NCI-H1105 treated with DMSO at 0.1 percent for 48 hours (cell line): ENCODE measurements around the gene MRPL4.

ENCODE experiments used
- DNase-seq: peaks from one replicate; lab custom pipeline; 2025; lab: John Stamatoyannopoulos, UW

Gene MRPL4

GRCh38 chr19:10251792-10252694 is at the start of gene MRPL4:
MRPL4 (plus strand) TSS chr19:10252214; CDS start chr19:10252254, 40 bp downstream.
- DNase-seq, result peak; percentile 98

GRCh38 chr19:10203686-10204085 is 48.3 kb upstream of the MRPL4 start:
- no peak for DNase-seq

GRCh38 chr19:10205636-10206035 is 46.4 kb upstream of the MRPL4 start:
- DNase-seq, result no peak

- DNase-seq, result no peak
Observed at GRCh38 chr19:10206226-10206885, 45.7 kb upstream of the MRPL4 start.

- no peak for DNase-seq
Observed at GRCh38 chr19:10207026-10207425, 45.0 kb upstream of the MRPL4 start.

- no peak for DNase-seq
Observed at GRCh38 chr19:10209315-10209714, 42.7 kb upstream of the MRPL4 start.

- no peak for DNase-seq
Observed at GRCh38 chr19:10211061-10211460, 41.0 kb upstream of the MRPL4 start.

- no peak for DNase-seq
Observed at GRCh38 chr19:10211691-10212090, 40.3 kb upstream of the MRPL4 start.

- DNase-seq, result no peak
Observed at GRCh38 chr19:10214784-10215183, 37.2 kb upstream of the MRPL4 start.

GRCh38 chr19:10217085-10217484 is 34.9 kb upstream of the MRPL4 start:
- DNase-seq, result no peak

- DNase-seq, result no peak
Observed at GRCh38 chr19:10219678-10220077, 32.3 kb upstream of the MRPL4 start.

- no peak for DNase-seq
Observed at GRCh38 chr19:10220695-10221094, 31.3 kb upstream of the MRPL4 start.

- no peak for DNase-seq
Observed at GRCh38 chr19:10222201-10222890, 29.7 kb upstream of the MRPL4 start.

GRCh38 chr19:10223488-10224213 is 28.4 kb upstream of the MRPL4 start:
- DNase-seq, result no peak

- no peak for DNase-seq
Observed at GRCh38 chr19:10224337-10224736, 27.7 kb upstream of the MRPL4 start.

GRCh38 chr19:10226021-10226375 is 26.0 kb upstream of the MRPL4 start:
- DNase-seq, result no peak

GRCh38 chr19:10226376-10227025 is 25.5 kb upstream of the MRPL4 start:
- DNase-seq, result no peak

- DNase-seq, result no peak
Observed at GRCh38 chr19:10227026-10227971, 24.7 kb upstream of the MRPL4 start.

- no peak for DNase-seq
Observed at GRCh38 chr19:10228393-10228792, 23.6 kb upstream of the MRPL4 start.

GRCh38 chr19:10228920-10229319 is 23.1 kb upstream of the MRPL4 start:
- peak; percentile 4 for DNase-seq
